Natural killer cell (primary cell): Measurements from ENCODE around the gene SHC2. TPM values are rescaled to one million over a fixed set of nuclear protein-coding genes. Genes with fewer than 3 reads are reported as not detected.

ENCODE experiments used
- ATAC-seq, 3 donors: fragments of 150-1000 bp in 2 of 3; fragments of 200-7000 bp in 1 of 3; cut with Tn5 transposase; 1 replicate in 1 of 3; 2 replicates in 2 of 3; pipeline ENCODE4 v1.10.0; 2021; ENCODE audit warnings: mild to moderate bottlenecking in 2 of 3, moderate library complexity in 2 of 3
- DNase-seq, 2 donors: peaks; one replicate each; pipeline versions ENCODE4 v3.0.0 to v3.0.0-alpha.2; 2013 to 2021; ENCODE audit warnings: mixed read lengths in 1 of 2
- H3K27ac ChIP-seq: one replicate; pipeline ENCODE4 v1.5.1; 2013; ENCODE audit warnings: mild to moderate bottlenecking, low read length
- H3K27me3 ChIP-seq: one replicate; pipeline ENCODE4 v1.6.1; 2013; ENCODE audit warnings: low read length; ENCODE audit not compliant: control insufficient read depth, insufficient read depth
- H3K36me3 ChIP-seq: one replicate; pipeline ENCODE4 v1.6.1; 2013; ENCODE audit warnings: low read length; ENCODE audit not compliant: control insufficient read depth, insufficient read depth
- H3K4me1 ChIP-seq: one replicate; pipeline ENCODE4 v1.6.1; 2013; ENCODE audit warnings: low read length; ENCODE audit not compliant: control insufficient read depth, insufficient read depth
- H3K4me3 ChIP-seq: one replicate; pipeline ENCODE4 v1.5.1; 2013; ENCODE audit warnings: low read length
- H3K9me3 ChIP-seq: one replicate; pipeline ENCODE4 v1.6.1; 2013; ENCODE audit warnings: low read length; ENCODE audit not compliant: control insufficient read depth, insufficient read depth
- H3K27ac Mint-ChIP-seq, 2 donors: one replicate each; pipeline ENCODE4 v1.8.0; 2022; ENCODE audit warnings: mild to moderate bottlenecking in 2 of 2, mixed read lengths in 2 of 2, moderate library complexity in 1 of 2
- H3K27me3 Mint-ChIP-seq, 2 donors: one replicate each; pipeline ENCODE4 v1.8.0; 2022; ENCODE audit warnings: low read depth in 2 of 2, mixed read lengths in 2 of 2
- H3K36me3 Mint-ChIP-seq: one replicate; pipeline ENCODE4 v1.8.0; 2022; ENCODE audit warnings: mixed read lengths
- H3K4me1 Mint-ChIP-seq, 2 donors: one replicate each; pipeline ENCODE4 v1.8.0; 2022; ENCODE audit warnings: mixed read lengths in 2 of 2
- H3K4me3 Mint-ChIP-seq: one replicate; pipeline ENCODE4 v1.8.0; 2022; ENCODE audit warnings: mild to moderate bottlenecking, moderate library complexity, mixed read lengths
- H3K9me3 Mint-ChIP-seq, 2 donors: one replicate each; pipeline ENCODE4 v1.8.0; 2022; ENCODE audit warnings: mixed read lengths in 2 of 2
- WGBS: methylation state at CpG from one replicate; pipeline ENCODE4 v1.1.7; 2013; ENCODE audit warnings: missing lambda C conversion rate; ENCODE audit not compliant: insufficient coverage; 5-methylcytosine and 5-hydroxymethylcytosine counted together
- intact Hi-C: fragments of 100-400 bp; cut with micrococcal nuclease; formaldehyde crosslinking; loops from one replicate; pipeline ENCODE4 v1.14.2; 2022
- total RNA-seq, 4 donors: library from RNA; stranded (reverse); fragments of 120-200 nt in 1 of 4; gene quantifications; one replicate each; pipeline versions ENCODE4 v1.2.3 to v1.2.4, GENCODE V29; 2013 to 2022
- TF ChIP-seq, protein P1 (sequence below): fragments of 200-600 bp; IDR thresholded peaks from one replicate; pipeline ENCODE4 v1.8.0; 2022; ENCODE audit warnings: antibody characterized with exemption

The SHC2 gene
- total RNA-seq, 3 donors from 2014 or later (not counting 1 experiment from before 2014, with no cell fraction given): 0.75 TPM; not detected in 2

DNA sequence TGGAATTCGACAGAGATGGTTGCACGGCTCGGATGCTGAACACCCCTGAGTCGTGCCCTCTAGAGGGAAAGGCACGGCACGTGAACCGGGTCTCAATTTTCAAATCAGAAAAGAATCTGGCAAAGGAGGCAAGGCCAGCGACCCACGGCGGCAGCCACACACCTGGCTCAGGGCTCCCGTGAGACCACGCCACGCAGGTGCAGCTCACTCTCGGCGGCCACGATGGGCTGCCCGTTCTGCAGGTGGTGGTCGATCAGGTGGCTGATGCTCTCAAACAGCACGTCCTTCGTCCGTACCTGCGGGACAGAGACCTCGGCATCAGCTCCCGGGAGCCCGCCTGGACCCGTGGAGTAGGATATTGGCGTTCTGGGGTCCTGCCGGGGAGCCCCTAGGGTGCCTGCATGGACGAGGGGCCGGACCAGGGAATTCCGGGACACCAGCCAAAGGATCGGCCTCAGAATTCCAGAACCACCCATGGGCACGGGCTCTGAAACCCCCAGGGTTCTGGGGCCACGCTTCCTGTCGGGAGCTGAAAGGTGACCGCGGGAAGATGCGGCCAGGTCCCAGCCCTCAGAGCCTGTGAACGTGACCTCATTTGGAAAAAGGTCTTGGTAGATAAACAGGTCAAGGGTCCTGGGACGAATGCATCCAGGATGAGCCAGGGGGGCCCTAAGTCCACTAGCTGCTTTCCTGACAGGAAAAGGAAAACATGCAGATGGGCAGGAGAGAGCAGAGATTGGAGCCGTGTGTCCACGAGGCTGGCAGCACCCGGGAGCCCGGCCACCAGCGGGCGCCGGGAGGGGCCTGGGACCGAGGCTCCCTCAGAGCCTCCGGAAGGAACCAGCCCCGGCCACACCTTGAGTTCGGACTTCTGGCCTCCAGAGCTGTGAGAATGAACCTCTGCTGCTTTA lies 41.8 kb downstream of the SHC2 start:
- ATAC-seq (no peak), DNase-seq (no peak)
- no peak overlapping the region for H3K27ac Mint-ChIP-seq
- no peaks in the 10 kb centered on the region for H3K9me3 Mint-ChIP-seq
- H3K27ac ChIP-seq: no peak overlapping the region
- H3K27me3 ChIP-seq: no peaks in the 10 kb centered on the region
- no peaks in the 10 kb centered on the region for H3K27me3 Mint-ChIP-seq
- TF ChIP-seq, protein P1, sequence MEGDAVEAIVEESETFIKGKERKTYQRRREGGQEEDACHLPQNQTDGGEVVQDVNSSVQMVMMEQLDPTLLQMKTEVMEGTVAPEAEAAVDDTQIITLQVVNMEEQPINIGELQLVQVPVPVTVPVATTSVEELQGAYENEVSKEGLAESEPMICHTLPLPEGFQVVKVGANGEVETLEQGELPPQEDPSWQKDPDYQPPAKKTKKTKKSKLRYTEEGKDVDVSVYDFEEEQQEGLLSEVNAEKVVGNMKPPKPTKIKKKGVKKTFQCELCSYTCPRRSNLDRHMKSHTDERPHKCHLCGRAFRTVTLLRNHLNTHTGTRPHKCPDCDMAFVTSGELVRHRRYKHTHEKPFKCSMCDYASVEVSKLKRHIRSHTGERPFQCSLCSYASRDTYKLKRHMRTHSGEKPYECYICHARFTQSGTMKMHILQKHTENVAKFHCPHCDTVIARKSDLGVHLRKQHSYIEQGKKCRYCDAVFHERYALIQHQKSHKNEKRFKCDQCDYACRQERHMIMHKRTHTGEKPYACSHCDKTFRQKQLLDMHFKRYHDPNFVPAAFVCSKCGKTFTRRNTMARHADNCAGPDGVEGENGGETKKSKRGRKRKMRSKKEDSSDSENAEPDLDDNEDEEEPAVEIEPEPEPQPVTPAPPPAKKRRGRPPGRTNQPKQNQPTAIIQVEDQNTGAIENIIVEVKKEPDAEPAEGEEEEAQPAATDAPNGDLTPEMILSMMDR: no peak
- no peaks in the 10 kb centered on the region for H3K36me3 Mint-ChIP-seq
- WGBS: 82% methylated on average over 51 of the region's 51 CpGs
- no peaks in the 10 kb centered on the region for H3K9me3 ChIP-seq
- intact Hi-C loops: no loop called here
- no peaks in the 10 kb centered on the region for H3K4me1 Mint-ChIP-seq
- H3K4me3 Mint-ChIP-seq: no peak overlapping the region
- H3K4me3 ChIP-seq: no peak overlapping the region
- no peaks in the 10 kb centered on the region for H3K36me3 ChIP-seq
- H3K4me1 ChIP-seq: no peaks in the 10 kb centered on the region

DNA sequence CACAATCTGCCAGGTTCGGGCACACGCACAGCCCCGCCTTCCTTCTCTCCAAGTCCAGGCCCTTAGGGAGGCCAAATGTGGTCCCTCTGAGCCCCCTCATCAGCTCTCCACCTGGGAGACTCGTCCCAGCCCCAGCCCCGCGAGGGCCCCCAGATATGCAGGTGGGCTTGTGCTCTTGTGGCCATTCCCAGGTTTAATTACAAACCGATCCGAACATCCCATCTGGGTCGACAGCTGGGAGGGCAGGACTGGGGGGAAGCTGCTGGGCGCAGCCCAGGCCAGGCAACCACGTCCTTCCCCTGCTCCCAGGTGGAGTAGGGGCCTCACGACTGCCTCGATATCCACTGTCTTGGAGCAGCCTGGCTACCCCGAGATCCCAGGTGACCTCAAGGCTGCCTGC lies 44.4 kb downstream of the SHC2 start:
- no peak overlapping the region for H3K27ac ChIP-seq

DNA sequence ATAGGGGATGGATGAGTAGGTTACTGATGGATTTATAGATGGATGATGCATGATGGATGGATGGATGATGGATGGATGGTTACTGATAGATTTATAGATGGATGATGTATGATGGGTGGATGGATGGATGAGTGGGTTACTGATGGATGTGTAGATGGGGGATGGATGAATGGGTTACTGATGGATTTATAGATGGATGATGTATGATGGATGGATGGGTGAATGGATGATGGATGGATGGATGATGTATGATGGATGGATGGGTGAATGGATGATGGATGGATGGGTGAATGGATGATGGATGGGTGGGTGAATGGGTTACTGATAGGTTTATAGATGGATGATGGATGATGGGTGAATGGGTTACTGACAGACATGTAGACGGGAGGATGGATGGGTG lies 45.5 kb downstream of the SHC2 start:
- Histone ChIP-seq H3K9me3 (no peaks in the 10 kb centered on the region), H3K4me3 (no peak overlapping the region), H3K4me1 (no peaks in the 10 kb centered on the region), H3K27me3 (no peaks in the 10 kb centered on the region), H3K36me3 (no peaks in the 10 kb centered on the region), H3K27ac (no peak overlapping the region)
- ATAC-seq (no peak), DNase-seq (no peak)
- 92% methylated on average over 1 of the region's 1 CpG for WGBS
- H3K36me3 Mint-ChIP-seq: no peaks in the 10 kb centered on the region
- no peak overlapping the region for H3K4me3 Mint-ChIP-seq
- H3K9me3 Mint-ChIP-seq: no peaks in the 10 kb centered on the region
- TF ChIP-seq, protein P1: no peak
- no peak overlapping the region for H3K27ac Mint-ChIP-seq
- no peaks in the 10 kb centered on the region for H3K27me3 Mint-ChIP-seq
- intact Hi-C loops: no loop called here
- no peaks in the 10 kb centered on the region for H3K4me1 Mint-ChIP-seq

More for the DNA sequence above, 44.4 kb downstream of the SHC2 start:
- Mint-ChIP-seq H3K4me3 (no peak overlapping the region), H3K27ac (no peak overlapping the region), H3K36me3 (no peaks in the 10 kb centered on the region), H3K4me1 (no peaks in the 10 kb centered on the region), H3K9me3 (no peaks in the 10 kb centered on the region), H3K27me3 (no peaks in the 10 kb centered on the region)
- ATAC-seq (no peak), DNase-seq (no peak)
- intact Hi-C loops: no loop called here
- no peaks in the 10 kb centered on the region for H3K4me1 ChIP-seq
- H3K4me3 ChIP-seq: no peak overlapping the region
- H3K36me3 ChIP-seq: no peaks in the 10 kb centered on the region
- H3K27me3 ChIP-seq: no peaks in the 10 kb centered on the region
- H3K9me3 ChIP-seq: no peaks in the 10 kb centered on the region
- 80% methylated on average over 14 of the region's 14 CpGs for WGBS
- TF ChIP-seq, protein P1: no peak
